ENCODE measurements around the gene FAP. TPM values are rescaled to one million over a fixed set of nuclear protein-coding genes. Genes with fewer than 3 reads are reported as not detected.

FAP gene
- total RNA-seq, 1 donor from 2014 or later = not detected

GRCh38 chr2:162174746-162175145 lies 68.5 kb downstream of the FAP start:
- Mint-ChIP-seq H3K36me3 (ENCODE audit: insufficient read depth) (no peaks in the 10 kb centered on the region), H3K27me3 (peaks cover 2% of the 10 kb centered on the region), H3K4me3 (ENCODE audit: low read depth) (no peak overlapping the region), H3K9me3 (ENCODE audit: low read depth) (no peaks in the 10 kb centered on the region), H3K27ac (no peak overlapping the region), H3K4me1 (ENCODE audit: low read depth) (no peaks in the 10 kb centered on the region)
- DNase-seq (ENCODE audit: low spot score, unreplicated experiment) = no peak
- TF ChIP-seq, protein P1, sequence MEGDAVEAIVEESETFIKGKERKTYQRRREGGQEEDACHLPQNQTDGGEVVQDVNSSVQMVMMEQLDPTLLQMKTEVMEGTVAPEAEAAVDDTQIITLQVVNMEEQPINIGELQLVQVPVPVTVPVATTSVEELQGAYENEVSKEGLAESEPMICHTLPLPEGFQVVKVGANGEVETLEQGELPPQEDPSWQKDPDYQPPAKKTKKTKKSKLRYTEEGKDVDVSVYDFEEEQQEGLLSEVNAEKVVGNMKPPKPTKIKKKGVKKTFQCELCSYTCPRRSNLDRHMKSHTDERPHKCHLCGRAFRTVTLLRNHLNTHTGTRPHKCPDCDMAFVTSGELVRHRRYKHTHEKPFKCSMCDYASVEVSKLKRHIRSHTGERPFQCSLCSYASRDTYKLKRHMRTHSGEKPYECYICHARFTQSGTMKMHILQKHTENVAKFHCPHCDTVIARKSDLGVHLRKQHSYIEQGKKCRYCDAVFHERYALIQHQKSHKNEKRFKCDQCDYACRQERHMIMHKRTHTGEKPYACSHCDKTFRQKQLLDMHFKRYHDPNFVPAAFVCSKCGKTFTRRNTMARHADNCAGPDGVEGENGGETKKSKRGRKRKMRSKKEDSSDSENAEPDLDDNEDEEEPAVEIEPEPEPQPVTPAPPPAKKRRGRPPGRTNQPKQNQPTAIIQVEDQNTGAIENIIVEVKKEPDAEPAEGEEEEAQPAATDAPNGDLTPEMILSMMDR (IDR thresholded peaks at IDR 0.05; ENCODE audit: unreplicated experiment) = no peak

DNA sequence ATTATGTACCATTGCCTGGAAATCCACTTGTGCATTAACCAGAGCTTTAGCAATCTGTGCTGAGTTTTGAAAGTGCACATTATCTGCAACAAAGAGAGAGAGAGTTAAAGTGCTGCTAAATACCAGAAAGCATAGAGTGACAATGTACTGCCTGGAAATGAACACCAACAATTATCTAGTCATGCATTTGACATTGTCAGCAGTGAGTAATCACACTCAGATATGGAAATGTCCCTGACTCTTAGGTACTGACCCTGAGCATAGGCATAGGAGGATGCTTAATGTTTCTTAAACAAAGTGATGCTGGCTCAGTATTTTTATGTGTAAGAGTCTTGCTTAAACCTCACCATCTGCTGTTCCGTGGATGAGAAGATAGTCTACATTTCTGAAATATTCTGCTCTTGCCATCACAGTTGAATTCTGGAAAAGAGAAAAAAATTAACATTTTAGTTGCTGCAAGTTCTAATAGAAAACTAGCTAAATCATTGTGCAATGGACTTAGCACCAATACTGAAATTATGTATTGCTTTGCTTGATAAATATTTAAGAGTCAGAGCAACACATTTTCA lies 70.4 kb downstream of the FAP start:
- Mint-ChIP-seq H3K36me3 (ENCODE audit: insufficient read depth) (no peaks in the 10 kb centered on the region), H3K27me3 (peaks cover 5% of the 10 kb centered on the region), H3K4me3 (ENCODE audit: low read depth) (no peak overlapping the region), H3K9me3 (ENCODE audit: low read depth) (no peaks in the 10 kb centered on the region), H3K4me1 (ENCODE audit: low read depth) (no peaks in the 10 kb centered on the region), H3K27ac (no peak overlapping the region)
- DNase-seq (ENCODE audit: low spot score, unreplicated experiment) = no peak
- TF ChIP-seq, protein P1 (IDR thresholded peaks at IDR 0.05; ENCODE audit: unreplicated experiment) = no peak

DNA sequence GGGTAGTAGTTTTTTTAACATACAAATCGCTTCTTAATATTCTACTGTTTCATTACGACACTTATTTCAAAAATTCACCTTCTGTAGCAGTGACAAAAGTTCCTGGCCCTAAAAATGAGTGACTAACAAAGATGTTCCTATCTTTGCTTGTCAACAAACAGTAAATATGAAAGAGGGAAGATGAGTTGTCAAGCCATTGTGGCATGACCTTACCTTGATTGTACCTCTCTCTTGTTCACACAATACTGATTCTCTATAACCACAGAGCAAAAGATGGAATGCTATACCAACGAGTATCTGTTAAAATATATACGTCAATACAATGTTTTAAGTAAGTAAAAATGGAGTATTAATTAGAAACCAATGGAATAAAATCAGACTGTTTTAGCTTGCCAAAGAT lies 76.5 kb downstream of the FAP start:
- TF ChIP-seq, protein P1 (IDR thresholded peaks at IDR 0.05; ENCODE audit: unreplicated experiment) = no peak
- H3K4me3 Mint-ChIP-seq (ENCODE audit: low read depth) = no peak overlapping the region
- DNase-seq (ENCODE audit: low spot score, unreplicated experiment) = no peak

GRCh38 chr2:162166174-162166573 lies 77.1 kb downstream of the FAP start:
- no peaks in the 10 kb centered on the region for H3K9me3 Mint-ChIP-seq (ENCODE audit: low read depth)
- H3K27me3 Mint-ChIP-seq = peaks cover 11% of the 10 kb centered on the region
- H3K4me1 Mint-ChIP-seq (ENCODE audit: low read depth) = no peaks in the 10 kb centered on the region
- no peak overlapping the region for H3K4me3 Mint-ChIP-seq (ENCODE audit: low read depth)
- TF ChIP-seq, protein P1 (IDR thresholded peaks at IDR 0.05; ENCODE audit: unreplicated experiment) = no peak
- H3K27ac Mint-ChIP-seq = no peak overlapping the region
- DNase-seq (ENCODE audit: low spot score, unreplicated experiment) = no peak
- no peaks in the 10 kb centered on the region for H3K36me3 Mint-ChIP-seq (ENCODE audit: insufficient read depth)

More for the DNA sequence above, 76.5 kb downstream of the FAP start:
- H3K27me3 Mint-ChIP-seq = peaks cover 11% of the 10 kb centered on the region
- H3K36me3 Mint-ChIP-seq (ENCODE audit: insufficient read depth) = no peaks in the 10 kb centered on the region
- H3K4me1 Mint-ChIP-seq (ENCODE audit: low read depth) = no peaks in the 10 kb centered on the region
- H3K27ac Mint-ChIP-seq = no peak overlapping the region
- H3K9me3 Mint-ChIP-seq (ENCODE audit: low read depth) = no peaks in the 10 kb centered on the region

GRCh38 chr2:162164802-162165201 lies 78.4 kb downstream of the FAP start:
- Mint-ChIP-seq H3K27ac (no peak overlapping the region), H3K27me3 (peaks cover 11% of the 10 kb centered on the region), H3K4me3 (ENCODE audit: low read depth) (no peak overlapping the region), H3K36me3 (ENCODE audit: insufficient read depth) (no peaks in the 10 kb centered on the region), H3K9me3 (ENCODE audit: low read depth) (no peaks in the 10 kb centered on the region), H3K4me1 (ENCODE audit: low read depth) (no peaks in the 10 kb centered on the region)
- DNase-seq (ENCODE audit: low spot score, unreplicated experiment) = no peak
- TF ChIP-seq, protein P1 (IDR thresholded peaks at IDR 0.05; ENCODE audit: unreplicated experiment) = no peak

Data from progenitor cell of endocrine pancreas (in vitro differentiated cells).